Measurements from ENCODE around the gene EVC2. TPM values are rescaled to one million over a fixed set of nuclear protein-coding genes. Genes with fewer than 3 reads are reported as not detected.

EVC2 gene
- polyA plus RNA-seq, 3 donors, result 0.04 to 0.12 (median 0.08) TPM

- peaks cover 20 to 47% (median 29%) of the 10 kb centered on the region in 7 donors for H3K9me3 Mint-ChIP-seq
- H3K4me3 Mint-ChIP-seq, result no peak overlapping the region
- H3K27ac Mint-ChIP-seq, result no peak overlapping the region
- TF ChIP-seq, protein P1, sequence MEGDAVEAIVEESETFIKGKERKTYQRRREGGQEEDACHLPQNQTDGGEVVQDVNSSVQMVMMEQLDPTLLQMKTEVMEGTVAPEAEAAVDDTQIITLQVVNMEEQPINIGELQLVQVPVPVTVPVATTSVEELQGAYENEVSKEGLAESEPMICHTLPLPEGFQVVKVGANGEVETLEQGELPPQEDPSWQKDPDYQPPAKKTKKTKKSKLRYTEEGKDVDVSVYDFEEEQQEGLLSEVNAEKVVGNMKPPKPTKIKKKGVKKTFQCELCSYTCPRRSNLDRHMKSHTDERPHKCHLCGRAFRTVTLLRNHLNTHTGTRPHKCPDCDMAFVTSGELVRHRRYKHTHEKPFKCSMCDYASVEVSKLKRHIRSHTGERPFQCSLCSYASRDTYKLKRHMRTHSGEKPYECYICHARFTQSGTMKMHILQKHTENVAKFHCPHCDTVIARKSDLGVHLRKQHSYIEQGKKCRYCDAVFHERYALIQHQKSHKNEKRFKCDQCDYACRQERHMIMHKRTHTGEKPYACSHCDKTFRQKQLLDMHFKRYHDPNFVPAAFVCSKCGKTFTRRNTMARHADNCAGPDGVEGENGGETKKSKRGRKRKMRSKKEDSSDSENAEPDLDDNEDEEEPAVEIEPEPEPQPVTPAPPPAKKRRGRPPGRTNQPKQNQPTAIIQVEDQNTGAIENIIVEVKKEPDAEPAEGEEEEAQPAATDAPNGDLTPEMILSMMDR (IDR thresholded peaks at IDR 0.05), result no peak
- Histone ChIP-seq H3K9me3 (replicated peaks in 1 of 2; ENCODE audit: control insufficient read depth in 1 of 2, insufficient read depth in 1 of 2, low read length in 2 of 2) (peaks cover 10 to 31% of the 10 kb centered on the region in 2 donors), H4K20me1 (ENCODE audit: insufficient read depth, low read length) (no peaks in the 10 kb centered on the region), H2AFZ (ENCODE audit: insufficient read depth, low read depth, low read length, poor library complexity, severe bottlenecking) (no peak overlapping the region), H3K36me3 (replicated peaks in 1 of 2; ENCODE audit: control insufficient read depth in 1 of 2, insufficient read depth in 2 of 2, low read length in 2 of 2) (no peaks in the 10 kb centered on the region), H3K27me3 (ENCODE audit: control insufficient read depth in 2 of 2, insufficient read depth in 2 of 2, low read length in 2 of 2) (no peaks in the 10 kb centered on the region), H3K79me2 (ENCODE audit: insufficient read depth, low read length) (no peaks in the 10 kb centered on the region), H3K4me1 (ENCODE audit: control insufficient read depth in 1 of 2, insufficient read depth in 2 of 2, low read length in 2 of 2) (no peaks in the 10 kb centered on the region), H3K4me2 (replicated peaks; ENCODE audit: extremely low read depth, low read length, poor library complexity, severe bottlenecking) (no peak overlapping the region), H3K9ac (ENCODE audit: insufficient read depth, low read length, poor library complexity, severe bottlenecking) (no peak overlapping the region), H3K4me3 (replicated peaks in 1 of 3; ENCODE audit: low read depth in 2 of 3, low read length in 3 of 3) (no peak overlapping the region), H3K27ac (ENCODE audit: low read depth in 1 of 2, low read length in 2 of 2) (no peak overlapping the region)
- 100% methylated on average over 3 of the region's 4 CpGs for WGBS (ENCODE audit: insufficient coverage)
- H3K27me3 Mint-ChIP-seq (ENCODE audit: low read depth in 3 of 3), result peaks cover 0 to 3% (median 2%) of the 10 kb centered on the region in 3 donors
- H3K4me1 Mint-ChIP-seq, result no peaks in the 10 kb centered on the region
- intact Hi-C loops (cut with micrococcal nuclease), result no loop called here
- DNase-seq, result no peak
- no peaks in the 10 kb centered on the region for H3K36me3 Mint-ChIP-seq
Measured at GRCh38 chr4:5592272-5592671, 116.1 kb downstream of the EVC2 start.

DNA sequence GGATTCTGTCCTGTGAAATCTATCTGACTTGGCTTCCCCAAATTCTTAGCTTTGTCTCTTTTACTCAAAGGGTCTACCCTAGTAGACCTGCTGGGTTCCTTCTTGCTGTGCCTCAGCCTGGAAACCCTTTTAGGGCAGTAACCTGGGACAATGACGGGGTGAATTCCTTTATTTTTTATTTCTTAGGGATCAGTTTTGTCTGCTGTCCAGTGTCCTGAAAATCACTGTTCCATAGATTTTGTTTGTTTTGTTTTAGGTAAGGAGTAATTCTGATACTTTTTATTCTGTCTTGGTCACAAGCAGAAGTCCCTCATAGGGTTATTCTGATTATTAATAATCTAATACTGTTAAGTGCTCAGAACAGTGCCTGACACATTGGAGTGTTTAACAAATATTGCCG is 118.9 kb downstream of the EVC2 start:
- Mint-ChIP-seq H3K4me3 (no peak overlapping the region), H3K4me1 (no peaks in the 10 kb centered on the region), H3K36me3 (no peaks in the 10 kb centered on the region), H3K27me3 (ENCODE audit: low read depth in 3 of 3) (peaks cover 0 to 3% (median 0%) of the 10 kb centered on the region in 3 donors), H3K9me3 (peaks cover 13 to 43% (median 21%) of the 10 kb centered on the region in 7 donors), H3K27ac (no peak overlapping the region)
- Histone ChIP-seq H3K4me3 (replicated peaks in 1 of 3; ENCODE audit: low read depth in 2 of 3, low read length in 3 of 3) (no peak overlapping the region), H3K27ac (ENCODE audit: low read depth in 1 of 2, low read length in 2 of 2) (no peak overlapping the region), H3K9ac (ENCODE audit: insufficient read depth, low read length, poor library complexity, severe bottlenecking) (no peak overlapping the region), H4K20me1 (ENCODE audit: insufficient read depth, low read length) (no peaks in the 10 kb centered on the region), H3K4me2 (replicated peaks; ENCODE audit: extremely low read depth, low read length, poor library complexity, severe bottlenecking) (no peak overlapping the region), H3K36me3 (replicated peaks in 1 of 2; ENCODE audit: control insufficient read depth in 1 of 2, insufficient read depth in 2 of 2, low read length in 2 of 2) (no peaks in the 10 kb centered on the region), H3K9me3 (replicated peaks in 1 of 2; ENCODE audit: control insufficient read depth in 1 of 2, insufficient read depth in 1 of 2, low read length in 2 of 2) (peaks cover 10 to 36% of the 10 kb centered on the region in 2 donors), H3K4me1 (ENCODE audit: control insufficient read depth in 1 of 2, insufficient read depth in 2 of 2, low read length in 2 of 2) (no peaks in the 10 kb centered on the region), H3K79me2 (ENCODE audit: insufficient read depth, low read length) (no peaks in the 10 kb centered on the region), H3K27me3 (ENCODE audit: control insufficient read depth in 2 of 2, insufficient read depth in 2 of 2, low read length in 2 of 2) (no peaks in the 10 kb centered on the region), H2AFZ (ENCODE audit: insufficient read depth, low read depth, low read length, poor library complexity, severe bottlenecking) (no peak overlapping the region)
- intact Hi-C loops (cut with micrococcal nuclease), result no loop called here
- DNase-seq, result no peak
- TF ChIP-seq, protein P1 (IDR thresholded peaks at IDR 0.05), result no peak
- WGBS (ENCODE audit: insufficient coverage), result 90% methylated on average over 2 of the region's 2 CpGs
